T-helper 2 cell (primary cell): ENCODE data around the gene ATF5.

Experiments
- DNase-seq, 5 experiments: peaks; one replicate each; pipeline versions ENCODE4 v3.0.0 to v3.0.0-alpha.2; 2012 to 2022

The ATF5 gene

GRCh38 chr19:49977076-49977475 is 48.1 kb downstream of the ATF5 start:
- no peak for DNase-seq

DNA sequence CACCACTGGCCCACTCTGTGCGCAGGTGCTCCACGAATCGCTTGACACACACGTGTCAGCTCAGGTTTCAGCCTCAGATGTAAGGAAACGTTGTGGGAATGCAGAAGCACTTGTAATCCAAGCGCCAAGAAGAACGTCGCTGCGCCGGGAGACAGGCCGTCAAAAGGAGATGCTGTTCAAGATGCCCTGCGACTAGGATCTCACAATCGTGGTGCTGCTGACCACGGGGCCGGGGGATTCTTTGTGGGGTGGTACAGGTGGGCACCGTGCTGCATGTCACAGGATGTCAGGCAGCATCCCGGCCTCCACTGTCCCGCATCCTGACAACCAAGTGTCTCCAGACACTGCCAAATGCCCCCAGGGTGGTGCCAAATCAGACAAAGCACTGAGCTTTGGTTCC is 48.9 kb downstream of the ATF5 start:
- no peak for DNase-seq

- no peak for DNase-seq
Observed at GRCh38 chr19:49978324-49978723, 49.3 kb downstream of the ATF5 start.

- DNase-seq = no peak
Observed at GRCh38 chr19:49981603-49982593, 52.9 kb downstream of the ATF5 start.
